Endothelial cell of umbilical vein (primary cell): ENCODE data around the gene SKOR1.

Experiments used
- CTCF ChIP-seq, 2 donors: IDR thresholded peaks; 1 replicate in 1 of 2; 2 replicates in 1 of 2; pipeline ENCODE4 v1.5.1; 2011; ENCODE audit warnings: low read length in 2 of 2, mild to moderate bottlenecking in 2 of 2, moderate library complexity in 2 of 2, control low read depth in 1 of 2, inconsistent platforms in 1 of 2, low read depth in 1 of 2; ENCODE audit not compliant: insufficient read depth in 1 of 2; ENCODE audit errors: extremely low read depth in 1 of 2
- POLR2A ChIP-seq: IDR thresholded peaks from 2 replicates; pipeline ENCODE4 v1.6.1; 2012; ENCODE audit warnings: low read depth, mild to moderate bottlenecking, control low read depth, low read length
- POLR2AphosphoS5 ChIP-seq: IDR thresholded peaks from 2 replicates; pipeline ENCODE4 v1.6.1; 2012; ENCODE audit warnings: low read depth, mild to moderate bottlenecking, control low read depth, low read length, moderate library complexity; ENCODE audit not compliant: insufficient read depth

- TF ChIP-seq POLR2A, result no peak
- no peak for TF ChIP-seq POLR2AphosphoS5
- no peak for TF ChIP-seq CTCF (IDR thresholded peaks at IDR 0.05; ENCODE audit: extremely low read depth in 1 of 2, insufficient read depth in 1 of 2, low read depth in 1 of 2, low read length in 2 of 2)
These were observed 11.6 kb downstream of the SKOR1 start for GRCh38 chr15:67836955-67837354.
